ENCODE data around the gene CTDSP2. TPM values are rescaled to one million over a fixed set of nuclear protein-coding genes. Genes with fewer than 3 reads are reported as not detected.
A peak's percentile ranks its signal among the peaks of the same experiment; 100 is the strongest.

Gene CTDSP2
- total and polyA plus RNA-seq, 2 of the 8 experiments (the other 6 are each of a cell fraction or from before 2014, with no cell fraction given) = 71.3 to 91.7 TPM

- peak overlapping the region in 1 of 2 experiments; percentile 18; a peak in 1 of 4 replicates for H3K4me2 ChIP-seq (ENCODE audit: insufficient read depth in 1 of 2, low read depth in 2 of 2, low read length in 2 of 2)
- H2AK5ac ChIP-seq (ENCODE audit: low read depth, low read length) = no peak overlapping the region
- DNase-seq (ENCODE audit: low read depth in 1 of 2, low spot score in 2 of 2) = no peak
- H3K56ac ChIP-seq (replicated peaks; ENCODE audit: insufficient read length, low read depth, low read length) = no peak overlapping the region
- H2BK15ac ChIP-seq (ENCODE audit: low read length) = no peak overlapping the region
- H2BK5ac ChIP-seq (ENCODE audit: low read depth, low read length) = no peak overlapping the region
- ChIA-PET CTCF (ENCODE audit: partially characterized antibody) (interaction anchor here (0.6 to 10.0 kb wide), 19 partner anchors 9 to 190 kb away, joined by 3 to 181 read pairs (median 8); partner anchors contain the start of gene CTDSP2), POLR2A (ENCODE audit: partially characterized antibody) (interaction anchor here (0.6 to 24.2 kb wide), 7 partner anchors 10 to 62 kb away, joined by 3 to 722 read pairs (median 5); partner anchors contain the start of genes CTDSP2 and TSFM)
- H3K27me3 ChIP-seq (replicated peaks in 1 of 4; ENCODE audit: control insufficient read depth in 3 of 4, extremely low read depth in 1 of 4, insufficient read depth in 3 of 4, low read length in 3 of 4) = no peaks in the 10 kb centered on the region
- no peak overlapping the region for H2AFZ ChIP-seq (ENCODE audit: low read length)
- no peak overlapping the region for H4K8ac ChIP-seq (ENCODE audit: extremely low read depth, insufficient read depth, low read length)
- H3K9ac ChIP-seq (replicated peaks in 1 of 4; ENCODE audit: extremely low read depth in 1 of 4, low read depth in 3 of 4, low read length in 3 of 4) = no peak overlapping the region
- no peak overlapping the region for H3K4me3 ChIP-seq (ENCODE audit: extremely low read depth in 1 of 4, insufficient read depth in 2 of 4, low read depth in 3 of 4, low read length in 4 of 4)
- no peak overlapping the region for H3K18ac ChIP-seq (ENCODE audit: extremely low read depth, low read length)
- peaks cover 10 to 91% of the 10 kb centered on the region in 2 experiments for H3K79me2 ChIP-seq (ENCODE audit: control insufficient read depth in 1 of 2, insufficient read depth in 2 of 2, low read length in 2 of 2)
- no peak for FAIRE-seq
- no peaks in the 10 kb centered on the region for H3K9me3 ChIP-seq (ENCODE audit: insufficient read depth in 2 of 2, low read depth in 1 of 2, low read length in 1 of 2)
- peaks cover 24% of the 10 kb centered on the region for H3K79me1 ChIP-seq (ENCODE audit: low read depth, low read length)
- no peak overlapping the region for H3K4ac ChIP-seq (replicated peaks; ENCODE audit: insufficient read length, low read depth, low read length)
- H3K27ac ChIP-seq (ENCODE audit: low read depth, low read length) = no peak overlapping the region
- no peak overlapping the region for H3K23ac ChIP-seq (ENCODE audit: insufficient read length)
- no peak overlapping the region for H2BK120ac ChIP-seq (replicated peaks; ENCODE audit: low read depth, low read length)
- no peak overlapping the region for H3K14ac ChIP-seq (ENCODE audit: insufficient read length)
- TF ChIP-seq EZH2 (IDR thresholded peaks at IDR 0.05; ENCODE audit: low read depth, low read length, severe bottlenecking) (no peak), CHD2 (IDR thresholded peaks at IDR 0.05; ENCODE audit: low read length) (no peak), RNF2 (IDR thresholded peaks at IDR 0.05; ENCODE audit: borderline replicate concordance, low read depth, low read length, missing control alignments, poor library complexity, severe bottlenecking) (no peak), GABPA (IDR thresholded peaks at IDR 0.05; ENCODE audit: borderline replicate concordance, insufficient read depth, low read length) (no peak), BRCA1 (IDR thresholded peaks at IDR 0.05; ENCODE audit: low read depth, low read length) (no peak)
- H3K4me1 ChIP-seq (replicated peaks in 1 of 4; ENCODE audit: control insufficient read depth in 3 of 4, insufficient read depth in 4 of 4, low read length in 3 of 4) = peaks cover 26 to 56% (median 33%) of the 10 kb centered on the region in 4 experiments
- no peak overlapping the region for H4K5ac ChIP-seq (ENCODE audit: insufficient read length, low read depth, low read length)
- H3K23me2 ChIP-seq (ENCODE audit: low read depth, low read length) = no peaks in the 10 kb centered on the region
- H2BK20ac ChIP-seq (ENCODE audit: low read length) = no peak overlapping the region
- H3K36me3 ChIP-seq (ENCODE audit: control insufficient read depth in 2 of 4, insufficient read depth in 4 of 4, low read length in 3 of 4) = peaks cover 0 to 9% (median 8%) of the 10 kb centered on the region in 4 experiments; a peak in 6 of 8 replicates
- peaks cover 27 to 43% of the 10 kb centered on the region in 2 experiments for H4K20me1 ChIP-seq (replicated peaks in 1 of 2; ENCODE audit: control insufficient read depth in 1 of 2, insufficient read depth in 2 of 2, low read length in 2 of 2)
- no peak overlapping the region for H4K91ac ChIP-seq (replicated peaks; ENCODE audit: insufficient read length, low read length)
- H2BK12ac ChIP-seq (ENCODE audit: low read depth, low read length) = no peak overlapping the region
- WGBS, 2 experiments (ENCODE audit: extremely low coverage in 1 of 2, insufficient coverage in 1 of 2, insufficient read length in 1 of 2, insufficient replicate concordance in 2 of 2, low coverage in 1 of 2, low lambda C conversion rate in 2 of 2, missing lambda C conversion rate in 1 of 2) = 92% methylated on average over 3 of the region's 3 CpGs; no CpG with 5 or more reads in 1 of the 2 experiments
Measured at GRCh38 chr12:57833672-57834071, 12.9 kb downstream of the CTDSP2 start.

All from H1 (cell line).